HepG2 (cell line): ENCODE data around the gene RNU6-1. TPM values are rescaled to one million over a fixed set of nuclear protein-coding genes. Genes with fewer than 3 reads are reported as not detected.

Source experiments
- ATF7-NPFF ChIP-seq: sonication (generic); formaldehyde crosslinking; IDR thresholded peaks from 2 replicates; pipeline ENCODE4 v1.8.1; 2023; ENCODE audit warnings: mild to moderate bottlenecking, low read depth, missing genetic modification reagents, moderate library complexity
- HDAC2 ChIP-seq: sonication (generic); formaldehyde crosslinking; IDR thresholded peaks from 2 replicates; pipeline ENCODE4 v1.4.0; 2020; ENCODE audit warnings: missing genetic modification reagents
- KLF9 ChIP-seq: IDR thresholded peaks from 2 replicates; pipeline ENCODE4 v1.6.1; 2016; ENCODE audit warnings: low read depth
- PCBP1 ChIP-seq: fragments of 200-400 bp; formaldehyde crosslinking; IDR thresholded peaks from 2 replicates; pipeline ENCODE4 v1.6.1; 2017; ENCODE audit warnings: mild to moderate bottlenecking, low read depth, low read length, borderline replicate concordance
- PLRG1 ChIP-seq: fragments of 450-650 bp; conservative IDR thresholded peaks from 2 replicates; pipeline ENCODE4 v1.6.1; 2016
- PRPF4 ChIP-seq: fragments of 200-400 bp; formaldehyde crosslinking; IDR thresholded peaks from 2 replicates; pipeline ENCODE4 v1.6.1; 2016; ENCODE audit warnings: low read length, low read depth; ENCODE audit not compliant: poor library complexity, severe bottlenecking
- RFXANK ChIP-seq: IDR thresholded peaks from 2 replicates; pipeline ENCODE4 v1.6.1; 2016
- STAT6 ChIP-seq: sonication (generic); formaldehyde crosslinking; IDR thresholded peaks from 2 replicates; pipeline ENCODE4 v1.4.0; 2020; ENCODE audit warnings: missing genetic modification reagents, mild to moderate bottlenecking, borderline replicate concordance
- ZNF225 ChIP-seq: sonication (generic); formaldehyde crosslinking; IDR thresholded peaks from 2 replicates; pipeline ENCODE4 v1.4.0; 2020; ENCODE audit warnings: mild to moderate bottlenecking, missing genetic modification reagents
- ZNF619 ChIP-seq: sonication (generic); formaldehyde crosslinking; IDR thresholded peaks from 2 replicates; pipeline ENCODE4 v1.4.0; 2020; ENCODE audit warnings: mild to moderate bottlenecking, missing genetic modification reagents
- ZNF644 ChIP-seq: IDR thresholded peaks from 2 replicates; pipeline ENCODE4 v1.6.1; 2016; ENCODE audit warnings: low read depth
- ZNF704 ChIP-seq: sonication (generic); formaldehyde crosslinking; IDR thresholded peaks from 2 replicates; pipeline ENCODE4 v1.8.1; 2023; ENCODE audit warnings: mild to moderate bottlenecking, inconsistent platforms, moderate library complexity, missing genetic modification reagents, borderline replicate concordance
- polyA plus RNA-seq, 8 experiments: library from polyadenylated mRNA; depleted of rRNA in 3 of 8; stranded (reverse) in 7 of 8; unstranded in 1 of 8; fragments of >200 nt; fragmentation: Illumina TruSeq in 4 of 8; extraction: Trizol in 4 of 8; gene quantifications; 2 replicates each; pipeline versions ENCODE4 v1.2.1 to v1.2.3, GENCODE V29; 2011 to 2016; ENCODE audit warnings: low read depth in 4 of 8, missing spikeins in 1 of 8, mixed read lengths in 1 of 8; ENCODE audit not compliant: insufficient read depth in 1 of 8
- total RNA-seq, 5 experiments: library from RNA; depleted of rRNA; stranded (reverse); fragments of >200 nt; fragmentation: Illumina TruSeq; extraction: Trizol; gene quantifications; 2 replicates each; pipeline ENCODE4 v1.2.3, GENCODE V29; 2016; ENCODE audit warnings: low read depth in 1 of 5
- TF ChIP-seq, protein P1 (sequence below), 2 experiments: sonication (generic) in 1 of 2; formaldehyde crosslinking in 1 of 2; IDR thresholded peaks; 2 replicates each; pipeline versions ENCODE4 v1.5.1 to v1.6.1; 2011 to 2020; ENCODE audit warnings: borderline replicate concordance in 1 of 2, low read depth in 1 of 2, low read length in 1 of 2, mild to moderate bottlenecking in 1 of 2, missing genetic modification reagents in 1 of 2, moderate library complexity in 1 of 2

RNU6-1 gene
- total and polyA plus RNA-seq, 2 of the 13 experiments (the other 11 are each of a cell fraction or from before 2014, with no cell fraction given), result under 0.01 TPM; not detected in 1

GRCh38 chr15:67884514-67885174, 44.8 kb upstream of the RNU6-1 start (continued):
- TF ChIP-seq, protein P1, sequence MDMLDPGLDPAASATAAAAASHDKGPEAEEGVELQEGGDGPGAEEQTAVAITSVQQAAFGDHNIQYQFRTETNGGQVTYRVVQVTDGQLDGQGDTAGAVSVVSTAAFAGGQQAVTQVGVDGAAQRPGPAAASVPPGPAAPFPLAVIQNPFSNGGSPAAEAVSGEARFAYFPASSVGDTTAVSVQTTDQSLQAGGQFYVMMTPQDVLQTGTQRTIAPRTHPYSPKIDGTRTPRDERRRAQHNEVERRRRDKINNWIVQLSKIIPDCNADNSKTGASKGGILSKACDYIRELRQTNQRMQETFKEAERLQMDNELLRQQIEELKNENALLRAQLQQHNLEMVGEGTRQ (IDR thresholded peaks at IDR 0.05; ENCODE audit: low read depth, low read length), result no peak
- TF ChIP-seq, protein P1 (CRISPR knock-in tag; IDR thresholded peaks at IDR 0.05; ENCODE audit: borderline replicate concordance), result no peak
- TF ChIP-seq PCBP1 (peak; percentile 69; the same call in 1 of the 2 replicates), HDAC2 (CRISPR knock-in tag) (peak; percentile 72), RFXANK (CRISPR knock-in tag) (no peak), ATF7-NPFF (peak; percentile 57), KLF9 (no peak), ZNF225 (CRISPR knock-in tag) (0 out of 2 replicates have a peak, but pooled peaks have one; percentile 24), ZNF644 (no peak), ZNF704 (CRISPR knock-in tag) (peak; percentile 63), STAT6 (0 out of 2 replicates have a peak, but pooled peaks have one; percentile 49), PLRG1 (no peak), PRPF4 (peak; percentile 98), ZNF619 (no peak)
